ENCODE results near the gene R3HDM4.

The R3HDM4 gene

GRCh38 chr19:947090-947706, 34.2 kb upstream of the R3HDM4 start:
- no peak for DNase-seq (ENCODE audit: low spot score)

- DNase-seq (ENCODE audit: low spot score) = no peak
These were observed 32.6 kb upstream of the R3HDM4 start for GRCh38 chr19:945401-946252.

GRCh38 chr19:944663-945241, 31.7 kb upstream of the R3HDM4 start:
- DNase-seq (ENCODE audit: low spot score) = no peak

GRCh38 chr19:944171-944567, 31.1 kb upstream of the R3HDM4 start:
- no peak for DNase-seq (ENCODE audit: low spot score)

- no peak for DNase-seq (ENCODE audit: low spot score)
These were observed 30.6 kb upstream of the R3HDM4 start for GRCh38 chr19:943551-944170.

- DNase-seq (ENCODE audit: low spot score) = no peak
These were observed 29.2 kb upstream of the R3HDM4 start for GRCh38 chr19:942133-942645.

GRCh38 chr19:941292-942132, 28.5 kb upstream of the R3HDM4 start:
- DNase-seq (ENCODE audit: low spot score) = no peak

GRCh38 chr19:940591-941291, 27.7 kb upstream of the R3HDM4 start:
- peak; percentile 76 for DNase-seq (ENCODE audit: low spot score)

- no peak for DNase-seq (ENCODE audit: low spot score)
These were observed 26.9 kb upstream of the R3HDM4 start for GRCh38 chr19:939922-940321.

- no peak for DNase-seq (ENCODE audit: low spot score)
These were observed 26.4 kb upstream of the R3HDM4 start for GRCh38 chr19:939439-939838.

GRCh38 chr19:938233-938923, 25.4 kb upstream of the R3HDM4 start:
- no peak for DNase-seq (ENCODE audit: low spot score)

- DNase-seq (ENCODE audit: low spot score) = peak; percentile 58
These were observed 24.3 kb upstream of the R3HDM4 start for GRCh38 chr19:937259-937694.

- no peak for DNase-seq (ENCODE audit: low spot score)
These were observed 23.1 kb upstream of the R3HDM4 start for GRCh38 chr19:936175-936546.

GRCh38 chr19:934865-935479, 22.0 kb upstream of the R3HDM4 start:
- DNase-seq (ENCODE audit: low spot score) = no peak

GRCh38 chr19:934197-934840, 21.3 kb upstream of the R3HDM4 start:
- no peak for DNase-seq (ENCODE audit: low spot score)

GRCh38 chr19:933553-933882, 20.5 kb upstream of the R3HDM4 start:
- no peak for DNase-seq (ENCODE audit: low spot score)

- no peak for DNase-seq (ENCODE audit: low spot score)
These were observed 19.9 kb upstream of the R3HDM4 start for GRCh38 chr19:932648-933552.

- DNase-seq (ENCODE audit: low spot score) = no peak
These were observed 19.0 kb upstream of the R3HDM4 start for GRCh38 chr19:931860-932647.
